ENCODE results near the gene CARTPT. TPM values are rescaled to one million over a fixed set of nuclear protein-coding genes. Genes with fewer than 3 reads are reported as not detected.

CARTPT gene
- polyA plus RNA-seq, 1 experiment: not detected

GRCh38 chr5:71747182-71747581, 28.1 kb downstream of the CARTPT start:
- Histone ChIP-seq H3K4me3 (ENCODE audit: low read depth, low read length) (no peak overlapping the region), H3K27me3 (ENCODE audit: control insufficient read depth, insufficient read depth, low read length) (peaks cover 1% of the 10 kb centered on the region), H3K9me3 (ENCODE audit: control insufficient read depth, insufficient read depth, low read length) (no peaks in the 10 kb centered on the region), H3K27ac (ENCODE audit: low read depth, low read length) (no peak overlapping the region)
- ChIA-PET CTCF (interaction anchor here (1.4 kb wide), 1 partner anchor 10 kb away, joined by 3 read pairs; no protein-coding TSS in a partner anchor), POLR2A (no interaction called here)
- no peak for TF ChIP-seq CTCF (IDR thresholded peaks at IDR 0.05; ENCODE audit: low read depth, low read length)
- no peak for DNase-seq (ENCODE audit: low read depth, low spot score)

- no peak for DNase-seq (ENCODE audit: low read depth, low spot score)
- ChIA-PET POLR2A (no interaction called here), CTCF (interaction anchor here (1.4 kb wide), 1 partner anchor 9 kb away, joined by 3 read pairs; no protein-coding TSS in a partner anchor)
- TF ChIP-seq CTCF (IDR thresholded peaks at IDR 0.05; ENCODE audit: low read depth, low read length): no peak
- H3K9me3 ChIP-seq (ENCODE audit: control insufficient read depth, insufficient read depth, low read length): no peaks in the 10 kb centered on the region
- no peak overlapping the region for H3K27ac ChIP-seq (ENCODE audit: low read depth, low read length)
- no peak overlapping the region for H3K4me3 ChIP-seq (ENCODE audit: low read depth, low read length)
- peaks cover 2% of the 10 kb centered on the region for H3K27me3 ChIP-seq (ENCODE audit: control insufficient read depth, insufficient read depth, low read length)
These were observed 29.3 kb downstream of the CARTPT start for GRCh38 chr5:71748360-71748759.

GRCh38 chr5:71751422-71751821, 32.3 kb downstream of the CARTPT start:
- Histone ChIP-seq H3K9me3 (ENCODE audit: control insufficient read depth, insufficient read depth, low read length) (no peaks in the 10 kb centered on the region), H3K27me3 (ENCODE audit: control insufficient read depth, insufficient read depth, low read length) (peaks cover 11% of the 10 kb centered on the region), H3K27ac (ENCODE audit: low read depth, low read length) (no peak overlapping the region), H3K4me3 (ENCODE audit: low read depth, low read length) (no peak overlapping the region)
- ChIA-PET CTCF (no interaction called here), POLR2A (no interaction called here)
- TF ChIP-seq CTCF (IDR thresholded peaks at IDR 0.05; ENCODE audit: low read depth, low read length): no peak
- DNase-seq (ENCODE audit: low read depth, low spot score): no peak

GRCh38 chr5:71752441-71753190, 33.5 kb downstream of the CARTPT start:
- Histone ChIP-seq H3K9me3 (ENCODE audit: control insufficient read depth, insufficient read depth, low read length) (no peaks in the 10 kb centered on the region), H3K27me3 (ENCODE audit: control insufficient read depth, insufficient read depth, low read length) (peaks cover 11% of the 10 kb centered on the region), H3K27ac (ENCODE audit: low read depth, low read length) (no peak overlapping the region), H3K4me3 (ENCODE audit: low read depth, low read length) (no peak overlapping the region)
- TF ChIP-seq CTCF (IDR thresholded peaks at IDR 0.05; ENCODE audit: low read depth, low read length): no peak
- ChIA-PET CTCF (no interaction called here), POLR2A (no interaction called here)
- no peak for DNase-seq (ENCODE audit: low read depth, low spot score)
